Endometrial microvascular endothelial cells (primary cell): ENCODE results near the gene GBP3. TPM values are rescaled to one million over a fixed set of nuclear protein-coding genes. Genes with fewer than 3 reads are reported as not detected.
"Not testable (repeated sequence)": the region's sequence is repeated elsewhere in the genome, so short reads cannot be mapped to it uniquely, and the experiment has no call there.

Experiments used
- in situ Hi-C: cut with HindIII; loops from 2 replicates; pipeline ENCODE4 v1.10.0; 2017; ENCODE audit warnings: low sequenced_read_pairs, low pct_unique_long_range_greater_than_20kb; ENCODE audit errors: inconsistent ontology term
- total RNA-seq: library from RNA; depleted of rRNA; stranded (reverse); fragments of >200 nt; gene quantifications from one replicate; pipeline ENCODE4 v1.2.3, GENCODE V29; 2015; ENCODE audit errors: inconsistent ontology term

Gene GBP3, protein sequence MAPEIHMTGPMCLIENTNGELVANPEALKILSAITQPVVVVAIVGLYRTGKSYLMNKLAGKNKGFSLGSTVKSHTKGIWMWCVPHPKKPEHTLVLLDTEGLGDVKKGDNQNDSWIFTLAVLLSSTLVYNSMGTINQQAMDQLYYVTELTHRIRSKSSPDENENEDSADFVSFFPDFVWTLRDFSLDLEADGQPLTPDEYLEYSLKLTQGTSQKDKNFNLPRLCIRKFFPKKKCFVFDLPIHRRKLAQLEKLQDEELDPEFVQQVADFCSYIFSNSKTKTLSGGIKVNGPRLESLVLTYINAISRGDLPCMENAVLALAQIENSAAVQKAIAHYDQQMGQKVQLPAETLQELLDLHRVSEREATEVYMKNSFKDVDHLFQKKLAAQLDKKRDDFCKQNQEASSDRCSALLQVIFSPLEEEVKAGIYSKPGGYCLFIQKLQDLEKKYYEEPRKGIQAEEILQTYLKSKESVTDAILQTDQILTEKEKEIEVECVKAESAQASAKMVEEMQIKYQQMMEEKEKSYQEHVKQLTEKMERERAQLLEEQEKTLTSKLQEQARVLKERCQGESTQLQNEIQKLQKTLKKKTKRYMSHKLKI
- total RNA-seq, result 21.7 TPM

DNA sequence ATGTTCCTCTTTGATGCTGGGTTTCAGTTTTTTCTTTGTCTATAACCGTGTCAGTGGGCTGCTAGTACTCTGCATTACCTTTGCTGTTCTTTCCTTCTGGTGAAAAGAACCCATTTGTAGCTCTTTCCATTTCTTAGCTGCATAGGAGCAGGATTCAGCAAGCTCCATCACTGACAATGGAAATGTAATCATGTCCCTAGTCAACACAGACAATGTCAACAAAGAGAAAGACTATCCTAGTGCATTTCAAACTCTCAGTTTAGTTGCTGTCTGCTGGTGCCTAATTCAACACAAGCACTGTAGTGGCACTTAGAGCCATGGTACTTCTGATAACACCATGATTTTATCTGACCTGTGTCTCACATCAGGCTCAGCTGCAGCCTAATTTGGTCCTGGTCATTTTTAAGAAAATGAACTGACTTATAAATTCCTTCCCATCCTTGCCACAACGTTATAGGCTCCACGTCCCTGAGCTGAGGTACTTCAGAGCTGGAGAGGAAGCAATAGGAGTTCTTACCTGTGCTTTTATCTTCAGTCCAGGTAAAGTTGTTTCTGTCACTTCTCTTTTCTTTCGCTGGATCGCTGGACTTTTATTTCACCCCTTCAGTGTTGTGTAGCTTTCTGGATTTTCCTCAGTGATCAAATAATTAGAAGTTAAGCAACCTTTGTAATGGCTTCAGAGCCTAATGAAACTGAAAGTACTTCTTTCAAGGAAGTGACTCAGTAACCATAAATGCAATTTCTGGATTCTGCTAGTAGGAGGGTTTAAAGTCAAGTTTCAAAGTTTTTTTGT lies at the start of gene GBP3:
Gene GBP3 (minus strand): TSS at position 700 of the 793 bp plus-strand sequence. CDS start 2,145 bp downstream, outside the sequence.
- in situ Hi-C loops, result no loop called here

DNA sequence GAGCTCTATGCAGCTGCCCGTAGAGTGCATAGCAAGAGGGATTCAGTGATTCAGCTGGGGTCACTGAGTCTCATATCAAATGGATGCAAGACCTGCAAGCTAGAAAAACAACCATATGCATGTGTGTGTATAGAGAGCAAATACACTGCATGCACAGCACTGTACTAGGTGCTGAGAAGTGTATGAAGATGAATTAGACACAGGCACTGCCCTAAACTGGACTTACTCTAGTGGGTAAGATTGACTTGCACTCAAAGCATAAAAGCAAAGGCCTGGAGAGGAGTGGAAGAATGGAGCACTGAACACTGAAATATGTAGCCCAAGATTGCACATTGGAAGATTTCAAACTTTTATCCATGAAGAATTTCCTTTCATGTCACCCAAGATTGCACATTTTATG lies 47.8 kb upstream of the GBP3 start:
- in situ Hi-C loops, result no loop called here

DNA sequence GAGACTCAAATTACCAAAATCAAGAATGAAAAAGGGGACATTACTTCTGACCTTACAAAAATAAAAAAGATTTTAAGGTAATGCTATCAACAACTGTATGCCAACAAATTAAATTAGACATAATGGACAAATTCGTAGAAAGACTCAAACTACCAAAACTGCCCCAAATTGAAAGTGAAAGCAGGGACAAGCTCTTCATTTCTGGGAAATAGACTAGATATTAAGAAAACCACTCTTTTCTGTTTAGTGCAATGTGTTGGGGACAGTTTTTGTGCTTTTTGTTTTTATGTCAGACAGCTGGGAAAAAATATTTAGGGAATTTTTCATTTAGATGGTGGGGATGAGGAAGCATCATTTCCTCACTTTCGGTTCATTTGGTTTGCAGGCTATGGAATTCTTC lies 47.3 kb upstream of the GBP3 start:
- in situ Hi-C loops, result no loop called here

DNA sequence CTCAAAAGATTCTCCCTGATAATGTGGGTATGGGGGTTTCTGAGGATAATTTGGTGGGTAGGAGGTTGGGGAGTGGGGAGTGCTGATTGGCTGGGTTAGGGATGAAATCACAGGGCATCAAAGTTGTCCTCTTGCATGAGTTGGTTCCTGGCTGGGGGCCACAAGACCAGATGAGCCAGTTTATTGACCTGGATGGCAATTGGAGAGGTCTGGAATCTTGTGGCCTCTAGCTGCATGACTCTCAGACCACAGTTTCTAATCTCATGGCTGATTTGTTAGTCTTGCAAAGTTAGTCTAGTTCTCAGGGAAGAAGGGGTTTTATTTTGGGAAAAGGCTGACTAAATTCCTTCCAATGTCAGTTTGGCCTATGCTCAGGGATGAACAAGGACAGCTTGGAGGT lies 45.6 kb upstream of the GBP3 start:
- in situ Hi-C loops, result no loop called here

DNA sequence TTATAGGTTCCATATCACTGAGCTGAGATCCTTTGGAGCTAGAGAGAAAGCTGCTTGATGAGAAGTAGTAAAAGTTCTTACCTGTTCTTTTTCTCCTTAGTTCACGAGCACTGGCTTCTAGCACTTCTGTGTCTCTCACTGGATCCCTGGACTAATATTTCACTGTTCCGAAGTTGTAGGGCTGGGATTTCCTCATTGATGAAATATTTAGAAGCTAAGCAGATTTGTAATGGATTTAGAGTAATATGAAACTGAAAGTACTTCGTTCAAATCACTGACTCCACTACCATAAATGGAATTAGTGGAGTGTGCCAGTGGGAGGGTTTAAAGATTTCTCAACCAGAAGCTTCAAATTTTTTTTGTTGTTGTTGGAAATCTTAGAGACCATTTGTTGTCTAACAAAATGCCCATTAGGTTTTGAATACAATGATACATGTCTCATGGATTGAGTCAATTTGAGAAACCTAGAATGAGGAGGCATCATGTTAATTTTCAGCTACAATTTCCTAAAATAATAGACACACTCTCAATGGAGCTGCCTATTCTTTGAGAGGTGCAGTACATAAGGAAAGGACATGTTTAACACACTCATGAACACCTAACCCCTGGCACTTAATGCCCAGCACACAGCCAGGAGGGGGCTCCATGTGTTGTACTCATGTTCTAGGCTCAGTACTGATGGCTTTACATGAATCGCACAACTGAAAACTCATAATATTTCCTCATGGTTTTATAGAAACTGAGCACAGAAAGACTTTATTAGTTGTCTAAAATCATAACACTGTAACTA lies 42.6 kb upstream of the GBP3 start, which contains the start of gene GBP1:
Gene GBP1 (minus strand): TSS at position 130 of the 790 bp plus-strand sequence. CDS start 1,974 bp downstream, outside the sequence.
- in situ Hi-C loops, result no loop called here

DNA sequence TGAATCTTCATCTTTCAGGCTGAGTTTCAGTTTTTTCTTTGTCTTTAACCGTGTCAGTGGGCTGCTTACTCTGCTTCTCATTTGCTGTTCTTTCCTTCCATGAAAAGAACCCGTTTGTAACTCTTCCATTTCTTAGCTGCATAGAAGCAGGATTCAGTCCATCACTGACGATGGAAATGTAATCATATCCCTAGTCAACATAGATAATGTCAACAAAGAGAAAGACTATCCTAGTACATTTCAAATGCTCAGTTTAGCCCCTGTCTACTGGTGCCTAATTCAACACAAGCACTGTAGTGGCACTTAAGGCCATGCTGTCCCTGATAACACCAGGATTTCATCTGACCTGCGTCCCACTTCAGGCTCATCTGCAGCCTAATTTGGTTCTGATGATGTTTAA lies 42.0 kb upstream of the GBP3 start:
- in situ Hi-C loops, result no loop called here

DNA sequence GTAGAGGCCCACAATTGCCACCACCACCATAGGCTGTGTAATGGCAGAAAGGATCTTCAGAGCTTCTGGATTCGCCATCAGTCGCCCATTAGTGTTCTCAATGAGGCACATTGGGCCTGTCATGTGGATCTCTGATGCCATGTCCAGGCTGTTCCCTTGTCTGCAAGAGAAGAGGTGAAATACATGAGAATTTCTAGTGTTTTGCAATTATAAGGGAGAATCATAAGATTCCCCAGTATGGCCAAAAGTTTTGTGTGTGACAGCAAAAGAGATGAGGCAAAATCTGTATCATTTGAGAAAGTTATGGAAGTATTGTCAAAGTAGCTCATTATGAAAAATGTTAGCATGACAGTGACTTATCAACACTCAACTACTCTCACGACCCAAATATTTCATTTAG lies 40.4 kb upstream of the GBP3 start:
- in situ Hi-C loops, result no loop called here

DNA sequence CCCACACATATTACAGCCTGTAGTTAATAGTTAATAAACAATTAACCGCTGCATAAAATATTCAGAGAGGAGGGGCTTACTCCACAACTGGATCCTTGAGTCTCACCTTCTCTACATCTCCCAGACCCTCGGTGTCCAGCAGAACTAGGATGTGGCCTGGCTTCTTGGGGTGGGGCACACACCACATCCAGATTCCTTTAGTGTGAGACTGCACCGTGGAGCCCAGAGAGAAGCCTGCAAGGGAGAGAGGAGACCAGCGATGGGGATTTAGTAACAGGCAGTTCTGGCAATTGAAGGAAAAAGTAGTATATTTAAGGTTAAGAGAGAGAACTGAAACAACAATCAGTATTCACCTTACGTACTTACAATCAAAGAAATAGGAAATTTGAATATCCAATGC lies 37.4 kb upstream of the GBP3 start:
- in situ Hi-C loops, result no loop called here

DNA sequence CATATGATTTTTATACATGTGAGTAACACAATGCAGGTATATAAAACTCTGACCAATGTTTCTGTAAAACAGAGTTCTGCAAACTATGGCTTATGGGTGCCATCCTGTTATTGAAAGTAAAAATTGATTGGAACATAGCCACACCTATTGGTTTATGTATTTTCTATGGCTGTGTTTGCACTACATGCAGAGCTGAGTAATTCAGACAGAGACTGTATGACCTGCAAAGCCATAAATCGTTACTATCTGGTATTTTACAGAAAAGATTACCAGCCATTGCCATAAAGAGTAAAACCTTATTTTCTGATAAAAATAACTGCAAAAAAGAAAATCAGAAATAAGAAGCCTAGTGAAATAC lies 29.3 kb upstream of the GBP3 start:
- in situ Hi-C loops, result no loop called here

DNA sequence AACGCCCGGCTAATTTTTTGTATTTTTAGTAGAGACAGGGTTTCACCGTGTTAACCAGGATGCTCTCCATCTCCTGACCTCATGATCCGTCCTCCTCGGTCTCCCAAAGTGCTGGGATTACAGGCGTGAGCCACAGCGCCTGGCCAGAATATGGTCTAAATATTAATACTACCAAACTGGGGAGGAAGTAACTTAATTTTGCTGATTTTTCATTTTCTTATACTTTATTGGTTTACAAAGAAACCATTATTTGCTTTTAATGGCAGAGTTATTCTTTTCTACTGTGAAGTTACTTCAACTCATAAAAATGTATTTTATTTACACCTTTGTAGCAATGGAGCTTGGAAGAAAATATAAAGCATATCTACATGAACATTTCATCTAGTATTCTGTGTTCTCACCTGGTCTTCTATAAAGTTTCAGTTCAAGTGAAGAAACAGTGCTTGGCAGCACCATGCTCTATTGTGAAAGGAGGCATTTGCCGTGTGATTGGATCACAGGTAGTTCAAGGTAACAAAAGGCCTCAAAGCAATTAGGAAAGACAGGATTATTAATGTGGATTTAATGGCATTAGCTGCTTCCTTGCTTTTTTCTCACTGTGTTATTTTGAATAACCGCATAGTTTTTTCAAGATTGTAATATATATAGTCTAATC lies 28.8 kb upstream of the GBP3 start:
- in situ Hi-C loops, result no loop called here

DNA sequence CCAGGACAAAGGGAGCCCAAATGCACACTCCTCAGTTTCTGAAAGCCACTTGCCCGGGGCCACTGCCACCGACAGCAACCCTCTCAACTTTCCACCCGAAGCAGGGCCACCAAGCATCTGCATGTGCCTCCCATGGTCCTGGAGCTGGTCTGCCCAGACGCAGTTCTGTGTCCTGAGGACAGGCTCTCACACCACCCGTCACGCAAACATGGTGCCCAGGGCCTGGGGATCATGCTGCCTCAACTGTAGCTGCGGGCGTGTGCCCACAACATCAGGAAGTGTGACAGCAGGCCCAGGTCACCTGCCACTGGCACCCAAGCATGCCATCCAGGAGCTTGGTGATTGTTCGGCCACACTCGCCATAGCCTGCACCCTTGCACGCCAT lies 28.0 kb upstream of the GBP3 start:
- in situ Hi-C loops, result no loop called here

DNA sequence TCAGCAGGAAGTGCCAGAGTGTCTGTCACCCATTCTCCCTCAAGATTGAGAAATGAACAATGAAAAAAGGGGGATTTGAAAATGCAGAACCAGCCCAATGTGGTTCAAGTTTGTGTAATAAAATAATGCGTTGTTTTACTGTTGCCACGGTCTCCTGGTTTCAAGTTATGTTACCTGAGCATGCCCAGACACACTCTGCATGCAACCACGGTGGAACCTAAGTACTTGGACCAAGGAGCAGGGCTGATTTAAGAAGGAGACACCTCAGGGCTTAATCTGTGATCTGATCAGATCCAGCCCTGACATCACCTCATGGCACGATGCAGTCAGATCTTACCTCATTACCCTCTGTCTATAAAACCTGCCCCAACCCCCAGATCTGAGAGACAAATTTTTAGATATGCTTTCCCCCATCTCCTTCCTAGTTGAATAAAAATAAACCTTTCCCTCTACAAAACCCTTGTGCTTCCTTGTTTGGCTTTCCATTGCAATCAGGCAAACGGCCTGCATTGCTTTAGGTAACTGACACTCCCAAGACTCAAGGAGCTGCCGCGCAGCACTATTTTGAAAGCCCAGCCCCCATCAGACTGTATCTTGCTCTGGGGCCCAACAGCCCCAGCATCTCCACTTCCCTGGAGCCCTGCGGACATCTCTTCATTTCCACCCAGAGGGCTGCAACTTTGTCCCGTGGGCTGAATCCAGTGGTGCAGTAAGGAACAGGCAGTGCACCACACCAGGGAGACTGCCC lies 27.4 kb upstream of the GBP3 start:
- in situ Hi-C loops, result not testable (repeated sequence)

DNA sequence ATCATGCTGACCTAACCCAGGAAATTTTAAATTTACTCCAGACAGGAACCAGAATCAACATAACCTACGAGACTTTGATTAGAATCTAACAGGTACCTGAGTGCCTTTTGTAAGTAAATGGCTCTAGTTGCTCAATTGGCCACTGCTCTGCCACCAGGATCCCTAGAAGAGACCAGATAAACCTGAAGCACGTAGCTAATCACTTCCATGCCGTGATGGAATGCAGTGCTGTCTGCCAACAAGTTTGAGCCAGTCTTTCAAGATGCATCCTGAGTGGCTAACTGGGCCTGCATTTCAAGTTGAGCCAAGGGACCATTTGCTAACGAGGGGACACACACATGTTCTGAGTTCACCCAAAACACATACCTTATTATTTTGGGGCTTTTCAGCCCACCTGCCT lies 26.5 kb upstream of the GBP3 start:
- in situ Hi-C loops, result not testable (repeated sequence)

DNA sequence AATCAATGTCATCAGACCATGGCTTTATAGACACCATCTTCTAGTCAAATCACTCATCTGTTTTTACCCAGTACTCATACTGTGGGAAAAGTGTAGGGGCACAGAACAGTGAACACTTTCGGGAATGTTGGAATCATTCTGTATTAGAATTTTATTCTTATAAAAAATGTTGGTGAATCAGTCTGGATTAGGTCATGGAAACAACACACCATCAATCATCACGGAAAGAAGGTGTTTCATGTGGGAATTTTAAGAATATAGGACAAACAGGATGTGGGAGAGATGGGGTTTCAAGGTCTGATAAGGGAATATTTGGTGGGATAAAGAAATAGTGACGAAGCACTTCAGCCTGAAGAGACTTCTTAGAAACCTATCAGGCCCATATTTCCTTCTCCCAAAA lies 25.1 kb upstream of the GBP3 start:
- in situ Hi-C loops, result no loop called here

DNA sequence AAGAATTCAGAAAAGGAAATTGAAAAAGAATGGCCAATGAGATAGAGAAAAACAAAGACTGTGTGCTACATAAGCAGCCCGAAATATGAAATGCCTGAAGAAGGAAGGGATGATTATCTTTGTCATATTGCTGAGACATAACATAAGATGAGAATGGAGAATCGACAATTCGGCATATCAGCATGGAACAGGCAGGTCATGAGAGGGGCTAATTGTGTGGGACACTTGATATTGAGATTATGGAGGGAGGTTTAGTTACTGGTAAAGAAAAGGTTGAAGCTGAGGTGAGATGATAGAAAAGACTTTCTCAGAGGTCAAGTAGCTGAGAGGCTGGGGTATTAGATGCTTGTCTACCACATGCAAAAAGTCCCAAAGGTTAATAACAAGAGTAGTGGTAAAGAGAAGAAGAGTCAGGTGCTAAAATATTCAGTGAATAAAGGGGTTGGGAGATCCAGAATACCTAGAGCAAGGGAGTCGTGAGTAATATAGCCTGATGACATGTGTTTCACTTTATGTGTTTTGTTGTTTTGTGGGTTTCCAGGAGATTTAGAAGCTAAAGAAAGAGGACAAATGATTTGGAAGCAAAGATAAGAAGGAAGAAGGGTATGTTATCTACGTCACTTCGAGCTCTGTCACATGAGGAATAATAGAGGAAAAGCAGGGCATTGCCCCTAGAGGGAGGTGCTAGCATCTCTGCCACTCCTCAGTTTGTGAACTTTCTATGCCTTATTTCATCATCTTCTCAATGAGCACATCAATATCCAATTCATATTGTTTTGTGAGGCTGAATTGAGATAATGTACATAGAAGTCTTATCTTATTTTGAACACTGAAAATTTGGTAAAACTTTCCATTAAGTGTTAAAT lies 23.9 kb upstream of the GBP3 start:
- in situ Hi-C loops, result not testable (repeated sequence)

DNA sequence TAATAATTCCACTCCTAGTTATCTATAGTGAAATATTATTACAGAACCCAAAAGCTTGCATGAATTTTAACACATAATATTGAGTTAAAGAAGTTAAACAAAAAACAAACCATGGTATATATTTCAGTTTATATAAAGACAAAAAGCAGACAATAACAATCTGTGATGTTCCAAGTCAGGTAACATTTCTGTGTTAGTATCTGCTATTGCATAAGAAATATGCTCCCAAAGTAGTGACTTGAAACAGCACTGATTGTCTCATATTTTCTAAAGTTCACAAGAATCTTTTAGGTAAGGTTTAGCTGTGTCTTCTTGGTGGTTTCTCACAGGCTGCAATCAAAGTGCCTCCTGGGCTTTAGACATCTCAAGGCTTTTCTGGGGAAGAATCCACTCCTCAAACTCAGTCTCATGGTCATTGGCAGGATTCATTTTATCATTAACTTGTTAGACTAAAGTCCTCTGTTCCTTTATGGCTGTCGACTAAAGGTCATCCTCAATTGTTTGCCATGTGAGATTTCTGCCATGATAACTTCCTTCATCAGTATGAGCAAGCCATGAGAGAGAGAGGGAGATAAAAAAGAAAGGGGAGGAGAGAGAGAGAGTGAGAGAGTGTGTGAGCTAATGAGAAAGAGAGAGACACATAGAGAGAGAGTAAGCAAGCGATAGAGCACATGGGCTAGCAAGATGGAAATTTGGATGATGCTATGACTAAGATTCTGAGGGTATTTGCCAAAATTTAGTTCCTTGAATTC lies 22.5 kb upstream of the GBP3 start:
- in situ Hi-C loops, result no loop called here
